Testis (tissue), 3 donors: ENCODE data around the gene SLC16A2. TPM values are rescaled to one million over a fixed set of nuclear protein-coding genes. Genes with fewer than 3 reads are reported as not detected.

Source experiments
- DNase-seq: peaks from one replicate; pipeline ENCODE4 v3.0.0-alpha.2; 2019
- H3K27ac ChIP-seq, 2 donors: fragments of 200-600 bp; sonication (generic); one replicate each; pipeline ENCODE4 v1.5.1; 2019
- H3K27me3 ChIP-seq: fragments of 200-600 bp; sonication (generic); one replicate; pipeline ENCODE4 v1.5.1; 2019
- H3K36me3 ChIP-seq: fragments of 200-600 bp; sonication (generic); one replicate; pipeline ENCODE4 v1.5.1; 2017; ENCODE audit warnings: low read depth; ENCODE audit errors: missing control alignments
- H3K4me1 ChIP-seq: fragments of 200-600 bp; sonication (generic); one replicate; pipeline ENCODE4 v1.5.1; 2019
- H3K4me3 ChIP-seq, 2 donors: fragments of 200-600 bp; sonication (generic); one replicate each; pipeline ENCODE4 v1.5.1; 2017 to 2019
- H3K9me3 ChIP-seq: fragments of 200-600 bp; sonication (generic); one replicate; pipeline ENCODE4 v1.5.1; 2017
- CTCF ChIP-seq, 3 experiments: fragments of 450-650 bp in 2 of 3; fragments of 200-600 bp in 1 of 3; sonication (generic) in 1 of 3; IDR thresholded peaks; one replicate each; pipeline ENCODE4 v1.5.1; 2016 to 2019; ENCODE audit warnings: antibody characterized with exemption in 3 of 3, mild to moderate bottlenecking in 2 of 3, moderate library complexity in 1 of 3
- POLR2A ChIP-seq: fragments of 450-650 bp; IDR thresholded peaks from one replicate; pipeline ENCODE4 v1.6.1; 2017; ENCODE audit warnings: antibody characterized with exemption, mild to moderate bottlenecking, moderate library complexity
- WGBS, 2 donors: methylation state at CpG; one replicate each; pipeline ENCODE4 v1.1.5; 2018; 5-methylcytosine and 5-hydroxymethylcytosine counted together
- intact Hi-C: fragments of 100-400 bp; cut with DNase I; formaldehyde crosslinking; loops from one replicate; pipeline ENCODE4 v1.15.1; 2023; ENCODE audit warnings: low total_unique reads
- polyA plus RNA-seq: library from polyadenylated mRNA; stranded (reverse); fragments of 350-450 nt; fragmentation: Illumina TruSeq; extraction: RNeasy Lipid Tissue Mini Kit (QIAGEN cat#74804); gene quantifications from one replicate; pipeline ENCODE4 v1.2.3, GENCODE V29; 2014; ENCODE audit warnings: low read depth, low replicate concordance; ENCODE audit not compliant: insufficient read depth
- total RNA-seq, 2 donors: library from RNA; depleted of rRNA; stranded (reverse); fragments of >200 nt; gene quantifications; one replicate each; pipeline ENCODE4 v1.2.3, GENCODE V29; 2016

Gene SLC16A2
- total and polyA plus RNA-seq, 3 donors from 2014 or later: 2.6 to 6.7 (median 3.2) TPM

- H3K27ac ChIP-seq: no peak overlapping the region
- DNase-seq: no peak
- 80 to 83% methylated on average over 1 of the region's 1 CpG for WGBS, 2 donors
- no peak overlapping the region for H3K4me3 ChIP-seq
- TF ChIP-seq POLR2A: no peak
- intact Hi-C loops: no loop called here
- no peaks in the 10 kb centered on the region for H3K27me3 ChIP-seq
- no peaks in the 10 kb centered on the region for H3K36me3 ChIP-seq
- no peaks in the 10 kb centered on the region for H3K9me3 ChIP-seq
- no peaks in the 10 kb centered on the region for H3K4me1 ChIP-seq
These were observed 125.7 kb downstream of the SLC16A2 start for GRCh38 chrX:74546984-74547383.

DNA sequence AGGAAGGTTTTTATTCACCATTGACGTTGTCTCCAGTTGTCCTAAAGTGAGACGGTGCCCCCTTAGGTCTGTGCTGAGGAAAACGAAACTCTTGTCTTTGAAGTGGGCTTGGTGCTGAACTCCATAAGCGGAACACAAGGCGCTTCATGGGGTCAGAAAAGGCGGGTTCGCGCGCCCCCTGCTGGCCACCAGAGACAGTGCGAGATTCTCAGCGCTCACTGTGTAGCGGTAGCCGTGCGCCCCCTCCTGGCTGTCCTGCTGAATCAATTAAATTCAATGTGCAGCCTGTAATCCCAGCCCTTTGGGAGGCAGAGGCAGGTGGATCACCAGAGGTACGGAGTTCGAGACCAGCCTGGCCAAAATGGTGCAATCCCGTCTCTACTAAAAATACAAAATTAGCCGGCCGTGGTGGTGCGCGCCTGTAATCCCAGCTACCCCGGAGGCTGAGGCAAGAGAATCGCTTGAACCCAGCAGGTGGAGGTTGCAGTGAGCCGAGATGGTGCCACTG lies 129.1 kb downstream of the SLC16A2 start:
- 13 to 20% methylated on average over 12 to 13 of the region's 24 CpGs for WGBS, 2 donors
- intact Hi-C loops: no loop called here
- peak; percentile 88 for DNase-seq
- no peak overlapping the region for H3K27ac ChIP-seq
- no peak overlapping the region for H3K4me3 ChIP-seq
- no peaks in the 10 kb centered on the region for H3K27me3 ChIP-seq
- TF ChIP-seq POLR2A: no peak
- TF ChIP-seq CTCF (IDR thresholded peaks at IDR 0.05): peak; percentile 91 to 97 (median 94)
- H3K36me3 ChIP-seq: no peaks in the 10 kb centered on the region
- no peaks in the 10 kb centered on the region for H3K9me3 ChIP-seq
- H3K4me1 ChIP-seq: no peaks in the 10 kb centered on the region

DNA sequence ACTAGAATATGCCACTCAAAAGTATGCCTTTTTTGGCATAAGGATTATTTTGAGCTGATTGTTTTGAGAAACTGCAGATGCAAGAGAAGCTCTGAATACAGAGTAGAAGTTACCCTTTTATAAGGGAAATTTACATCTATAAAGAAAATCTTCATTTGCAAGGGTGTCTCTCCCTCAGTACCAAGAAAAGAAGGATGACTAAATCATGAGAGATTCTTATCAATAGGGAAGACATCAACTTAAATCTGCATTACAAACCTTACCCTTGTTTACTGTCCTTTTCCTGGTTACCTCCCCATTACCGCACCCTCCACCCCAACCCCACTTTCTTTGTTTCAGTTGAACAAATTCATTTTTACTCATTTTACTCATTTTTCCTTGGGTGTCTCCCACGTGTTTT lies 130.6 kb downstream of the SLC16A2 start:
- H3K9me3 ChIP-seq: no peaks in the 10 kb centered on the region
- TF ChIP-seq POLR2A: no peak
- TF ChIP-seq CTCF (IDR thresholded peaks at IDR 0.05): no peak
- WGBS, 2 donors: 52 to 57% methylated on average over 2 of the region's 2 CpGs
- no peaks in the 10 kb centered on the region for H3K4me1 ChIP-seq
- DNase-seq: no peak
- intact Hi-C loops: no loop called here
- H3K36me3 ChIP-seq: no peaks in the 10 kb centered on the region
- no peak overlapping the region for H3K27ac ChIP-seq
- no peaks in the 10 kb centered on the region for H3K27me3 ChIP-seq
- no peak overlapping the region for H3K4me3 ChIP-seq

GRCh38 chrX:74557378-74557777 lies 136.1 kb downstream of the SLC16A2 start:
- intact Hi-C loops: no loop called here
- TF ChIP-seq POLR2A (no peak), CTCF (IDR thresholded peaks at IDR 0.05) (no peak)
- Histone ChIP-seq H3K36me3 (no peaks in the 10 kb centered on the region), H3K27ac (no peak overlapping the region), H3K4me3 (no peak overlapping the region), H3K4me1 (no peaks in the 10 kb centered on the region), H3K27me3 (no peaks in the 10 kb centered on the region), H3K9me3 (no peaks in the 10 kb centered on the region)
- DNase-seq: no peak
- 97 to 100% methylated on average over 2 of the region's 2 CpGs for WGBS, 2 donors

DNA sequence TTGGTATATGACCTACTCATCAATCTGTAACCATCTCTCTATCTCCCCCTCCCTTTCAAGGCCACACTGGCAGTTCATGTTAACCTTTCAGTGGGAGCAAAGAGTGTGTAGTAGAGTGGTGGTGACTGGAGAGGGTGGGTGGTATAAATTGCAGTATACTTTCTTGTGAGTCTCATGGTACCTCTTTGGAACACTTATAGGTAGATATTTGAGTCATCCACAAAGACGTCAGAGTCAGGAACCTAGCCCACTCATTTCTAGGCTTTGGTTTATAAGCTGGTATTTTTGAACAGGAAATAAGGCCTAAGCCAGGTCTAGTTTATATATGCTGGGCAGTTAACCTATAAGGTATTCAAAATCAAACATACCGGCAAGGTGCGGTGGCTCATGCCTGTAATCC lies 156.8 kb downstream of the SLC16A2 start:
- no peak for DNase-seq
- intact Hi-C loops: no loop called here
- no peaks in the 10 kb centered on the region for H3K36me3 ChIP-seq
- H3K4me1 ChIP-seq: no peaks in the 10 kb centered on the region
- TF ChIP-seq POLR2A (no peak), CTCF (IDR thresholded peaks at IDR 0.05) (no peak)
- no peak overlapping the region for H3K4me3 ChIP-seq
- no peaks in the 10 kb centered on the region for H3K9me3 ChIP-seq
- 93 to 95% methylated on average over 3 of the region's 3 CpGs for WGBS, 2 donors
- no peak overlapping the region for H3K27ac ChIP-seq
- H3K27me3 ChIP-seq: no peaks in the 10 kb centered on the region
